Psoas muscle (tissue), 8 donors: Measurements from ENCODE around the gene ATP9B. TPM values are rescaled to one million over a fixed set of nuclear protein-coding genes. Genes with fewer than 3 reads are reported as not detected.

Source experiments
- ATAC-seq, 4 donors: fragments of 200-7000 bp; cut with Tn5 transposase; one replicate each; pipeline ENCODE4 v1.9.1; 2020; ENCODE audit warnings: moderate library complexity in 3 of 4, mild to moderate bottlenecking in 2 of 4
- DNase-seq, 2 donors: peaks; one replicate each; pipeline ENCODE4 v3.0.0-alpha.2; 2020
- H3K27ac ChIP-seq: fragments of 200-600 bp; one replicate; pipeline ENCODE4 v1.8.0; 2022
- H3K27me3 ChIP-seq, 3 donors: fragments of 200-600 bp in 1 of 3; one replicate each; pipeline versions ENCODE4 v1.6.1 to v1.8.0; 2013 to 2022; ENCODE audit warnings: low read length in 2 of 3, mild to moderate bottlenecking in 2 of 3, moderate library complexity in 1 of 3; ENCODE audit not compliant: insufficient read depth in 3 of 3
- H3K36me3 ChIP-seq, 2 donors: fragments of 200-600 bp in 1 of 2; one replicate each; pipeline versions ENCODE4 v1.6.1 to v1.8.0; 2013 to 2022; ENCODE audit warnings: low read depth in 1 of 2, mild to moderate bottlenecking in 1 of 2, moderate library complexity in 1 of 2; ENCODE audit not compliant: insufficient read depth in 1 of 2
- H3K4me1 ChIP-seq: fragments of 200-600 bp; one replicate; pipeline ENCODE4 v1.8.0; 2022
- H3K4me3 ChIP-seq: fragments of 200-600 bp; one replicate; pipeline ENCODE4 v1.8.0; 2022; ENCODE audit warnings: mild to moderate bottlenecking
- H3K9me3 ChIP-seq: fragments of 200-600 bp; one replicate; pipeline ENCODE4 v1.8.0; 2022
- WGBS, 3 donors: extraction: QIAGEN DNeasy Blood & Tissue Kit; methylation state at CpG; one replicate each; pipeline versions ENCODE4 v1.1.6 to v1.1.7; 2013; 5-methylcytosine and 5-hydroxymethylcytosine counted together
- intact Hi-C, 2 donors: fragments of 100-400 bp; cut with DNase I; formaldehyde crosslinking; loops; one replicate each; pipeline versions ENCODE4 v1.11.0 to v1.14.2; 2022
- polyA plus RNA-seq, 3 donors: library from polyadenylated mRNA; stranded (reverse); fragments of 200-250 nt; gene quantifications; one replicate each; pipeline ENCODE4 v1.2.3, GENCODE V29; 2013
- total RNA-seq, 4 donors: library from RNA; stranded (reverse); fragmentation: NEBNext Ultra II Directional in 2 of 4; extraction: Animal tissue kit (Norgen Biotek cat#: 25700) in 2 of 4; gene quantifications; one replicate each; pipeline versions ENCODE4 v1.2.1 to v1.2.4, GENCODE V29; 2021 to 2023
- TF ChIP-seq, protein P1 (sequence below): fragments of 200-600 bp; IDR thresholded peaks from one replicate; pipeline ENCODE4 v1.8.0; 2022; ENCODE audit warnings: antibody characterized with exemption
- donor health status: healthy with polysubstance abuse.
- donor health status: DM: no; HTN: no; CAD: no; lungs with moderate emphysema.
- donor health status: Bipolar disorder and iron deficiency.
- donor health status: healthy.
- donor health status: DM: yes; HTN: yes; CAD: no.
- donor health status: DM: no; HTN: no; CAD: no.
- donor health status: DM: no; HTN: no; CAD: no.
- donor health status: DM: yes; HTN: yes; CAD: no.

ATP9B gene
- total and polyA plus RNA-seq, 7 donors = 5.0 to 22.1 (median 9.8) TPM

DNA sequence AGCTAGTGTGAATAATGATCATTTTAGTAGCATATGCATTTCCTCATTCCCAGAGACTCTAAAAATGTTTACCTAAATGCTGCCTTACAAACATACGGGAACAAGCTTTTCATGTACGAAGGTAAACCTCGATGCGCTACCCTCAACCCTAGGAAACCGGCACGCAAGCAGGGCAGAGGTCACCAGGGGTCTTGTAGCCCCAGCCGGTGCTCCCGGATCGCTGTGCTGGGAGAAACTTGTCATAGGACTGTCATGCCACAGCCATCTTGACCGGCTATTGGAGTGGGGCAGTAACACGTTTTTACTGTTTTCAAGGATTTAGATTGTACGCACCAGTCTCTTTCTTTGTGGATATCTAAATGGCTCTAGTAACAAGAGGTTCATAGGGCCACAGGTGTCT lies 291.7 kb downstream of the ATP9B start:
- Histone ChIP-seq H3K27ac (no peak overlapping the region), H3K27me3 (no peaks in the 10 kb centered on the region), H3K36me3 (peaks cover 0 to 53% of the 10 kb centered on the region in 2 donors), H3K4me1 (no peaks in the 10 kb centered on the region), H3K4me3 (no peak overlapping the region), H3K9me3 (no peaks in the 10 kb centered on the region)
- intact Hi-C loops = no loop called here
- no peak for DNase-seq
- TF ChIP-seq, protein P1, sequence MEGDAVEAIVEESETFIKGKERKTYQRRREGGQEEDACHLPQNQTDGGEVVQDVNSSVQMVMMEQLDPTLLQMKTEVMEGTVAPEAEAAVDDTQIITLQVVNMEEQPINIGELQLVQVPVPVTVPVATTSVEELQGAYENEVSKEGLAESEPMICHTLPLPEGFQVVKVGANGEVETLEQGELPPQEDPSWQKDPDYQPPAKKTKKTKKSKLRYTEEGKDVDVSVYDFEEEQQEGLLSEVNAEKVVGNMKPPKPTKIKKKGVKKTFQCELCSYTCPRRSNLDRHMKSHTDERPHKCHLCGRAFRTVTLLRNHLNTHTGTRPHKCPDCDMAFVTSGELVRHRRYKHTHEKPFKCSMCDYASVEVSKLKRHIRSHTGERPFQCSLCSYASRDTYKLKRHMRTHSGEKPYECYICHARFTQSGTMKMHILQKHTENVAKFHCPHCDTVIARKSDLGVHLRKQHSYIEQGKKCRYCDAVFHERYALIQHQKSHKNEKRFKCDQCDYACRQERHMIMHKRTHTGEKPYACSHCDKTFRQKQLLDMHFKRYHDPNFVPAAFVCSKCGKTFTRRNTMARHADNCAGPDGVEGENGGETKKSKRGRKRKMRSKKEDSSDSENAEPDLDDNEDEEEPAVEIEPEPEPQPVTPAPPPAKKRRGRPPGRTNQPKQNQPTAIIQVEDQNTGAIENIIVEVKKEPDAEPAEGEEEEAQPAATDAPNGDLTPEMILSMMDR = no peak
- WGBS, 3 donors = 95 to 98% (median 97%) methylated on average over 12 of the region's 12 CpGs
- ATAC-seq = no peak

DNA sequence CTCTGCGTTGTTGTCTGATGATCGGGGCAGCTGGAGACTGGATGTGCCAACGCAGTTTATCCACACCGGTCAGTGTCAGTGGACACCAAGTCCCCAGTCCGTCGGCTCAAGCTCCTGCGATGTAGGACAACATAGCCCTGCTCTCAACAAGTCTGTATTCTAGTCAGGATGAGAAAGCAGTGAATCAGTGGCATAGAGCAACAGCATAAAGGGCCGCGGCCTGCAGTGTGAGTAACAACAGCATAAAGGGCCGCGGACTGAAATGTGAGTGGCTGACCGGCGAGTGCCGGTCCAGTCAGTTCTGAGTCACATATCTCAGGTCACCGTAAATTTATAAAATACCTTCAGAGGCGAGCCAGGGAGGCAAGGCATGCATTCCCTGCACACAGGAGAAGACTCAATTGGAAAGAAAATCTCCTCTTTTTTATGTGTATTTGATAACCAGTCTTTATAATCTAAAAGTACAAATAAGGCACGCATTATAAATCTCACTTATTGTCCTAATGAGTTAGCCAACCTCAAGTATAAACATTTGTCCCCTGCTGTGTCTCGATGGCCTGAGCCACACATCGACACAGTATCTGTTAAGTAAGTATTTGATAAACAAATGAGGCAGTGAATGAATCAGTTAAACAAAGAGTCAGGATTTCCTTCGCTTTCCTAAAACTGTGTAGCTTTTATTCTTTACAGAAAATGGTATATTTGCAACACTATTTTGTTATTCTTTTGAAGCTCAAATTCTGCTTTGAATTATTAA lies 292.8 kb downstream of the ATP9B start:
- Histone ChIP-seq H3K4me3 (no peak overlapping the region), H3K9me3 (no peaks in the 10 kb centered on the region), H3K27me3 (no peaks in the 10 kb centered on the region), H3K27ac (no peak overlapping the region), H3K4me1 (no peaks in the 10 kb centered on the region), H3K36me3 (peaks cover 0 to 52% of the 10 kb centered on the region in 2 donors)
- no peak for DNase-seq
- ATAC-seq = no peak
- TF ChIP-seq, protein P1 = no peak
- 92 to 94% (median 93%) methylated on average over 20 of the region's 20 CpGs for WGBS, 3 donors
- intact Hi-C loops = no loop called here

DNA sequence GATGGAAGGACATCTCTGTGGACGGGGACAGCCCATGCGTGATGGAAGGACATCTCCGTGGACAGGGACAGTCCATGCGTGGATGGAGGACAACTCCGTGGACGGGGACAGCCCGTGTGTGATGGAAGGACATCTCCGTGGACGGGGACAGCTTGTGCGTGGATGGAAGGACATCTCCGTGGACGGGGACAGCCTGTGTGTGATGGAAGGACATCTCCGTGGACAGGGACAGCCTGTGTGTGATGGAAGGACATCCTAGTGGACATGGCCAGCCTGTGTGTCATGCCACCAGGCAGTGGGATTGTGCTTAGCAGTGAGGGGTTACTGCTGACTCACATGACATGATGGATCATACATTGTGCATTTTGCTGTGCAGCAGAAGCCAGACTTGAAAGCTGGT lies 296.5 kb downstream of the ATP9B start:
- DNase-seq (no peak), ATAC-seq (no peak)
- Histone ChIP-seq H3K27ac (no peak overlapping the region), H3K4me1 (no peaks in the 10 kb centered on the region), H3K9me3 (no peaks in the 10 kb centered on the region), H3K27me3 (no peaks in the 10 kb centered on the region), H3K4me3 (no peak overlapping the region), H3K36me3 (peaks cover 0 to 37% of the 10 kb centered on the region in 2 donors)
- TF ChIP-seq, protein P1 = no peak
- intact Hi-C loops = no loop called here
- WGBS, 3 donors = 96 to 98% (median 98%) methylated on average over 13 of the region's 13 CpGs

DNA sequence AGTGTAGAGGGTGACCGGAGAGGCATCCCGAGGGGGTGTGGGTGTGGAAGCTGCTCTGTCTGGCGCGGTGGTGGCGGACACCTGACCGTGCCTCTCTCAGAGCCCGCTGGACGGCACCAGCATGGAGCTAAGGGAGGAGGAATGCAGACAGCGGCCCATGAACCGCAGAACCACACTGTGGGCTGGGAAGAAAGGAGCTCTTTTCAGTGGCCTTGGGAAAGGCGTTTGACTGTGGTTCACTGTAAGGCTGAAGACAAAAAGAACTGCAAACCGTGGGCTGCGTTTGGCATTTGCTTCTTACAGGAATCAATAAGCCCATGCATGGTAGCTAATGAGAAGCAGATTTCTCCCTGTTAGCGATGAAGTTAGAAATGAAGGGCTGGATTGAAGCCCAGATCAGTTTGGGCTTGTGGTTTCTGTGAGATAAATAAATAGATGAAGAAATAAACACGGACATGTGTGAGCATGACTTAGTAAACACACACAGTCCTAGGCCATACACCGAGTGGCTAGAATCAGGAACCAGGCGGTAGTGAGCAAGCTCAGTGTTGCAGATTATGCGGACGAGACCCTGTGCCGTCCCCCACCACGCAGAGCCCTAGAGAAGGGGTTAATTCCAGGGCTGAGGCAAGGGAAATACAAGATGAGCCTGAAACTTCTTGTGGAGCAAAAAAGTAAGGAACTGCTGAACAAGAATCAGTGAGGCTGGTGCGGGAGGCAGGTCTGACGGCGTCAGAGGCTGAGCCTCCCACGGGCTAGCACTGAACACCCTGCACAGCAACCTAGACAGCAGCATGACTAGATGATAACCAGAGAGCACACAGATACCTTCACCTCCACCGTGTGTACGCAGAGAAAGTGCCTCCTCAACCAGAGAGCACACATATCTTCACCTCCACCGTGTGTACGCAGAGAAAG lies 297.2 kb downstream of the ATP9B start:
- WGBS, 3 donors = 88 to 89% (median 88%) methylated on average over 27 to 29 of the region's 29 CpGs
- no peak for ATAC-seq
- no peaks in the 10 kb centered on the region for H3K9me3 ChIP-seq
- no peak for DNase-seq
- no peaks in the 10 kb centered on the region for H3K4me1 ChIP-seq
- no peaks in the 10 kb centered on the region for H3K27me3 ChIP-seq
- H3K27ac ChIP-seq = no peak overlapping the region
- TF ChIP-seq, protein P1 = no peak
- intact Hi-C loops = no loop called here
- H3K4me3 ChIP-seq = no peak overlapping the region
- H3K36me3 ChIP-seq = peaks cover 0 to 32% of the 10 kb centered on the region in 2 donors
